ENCODE measurements around the gene C4orf50. TPM values are rescaled to one million over a fixed set of nuclear protein-coding genes. Genes with fewer than 3 reads are reported as not detected.

Gene C4orf50
- total and polyA plus RNA-seq, 4 donors: under 0.01 to 0.17 TPM; not detected in 2

DNA sequence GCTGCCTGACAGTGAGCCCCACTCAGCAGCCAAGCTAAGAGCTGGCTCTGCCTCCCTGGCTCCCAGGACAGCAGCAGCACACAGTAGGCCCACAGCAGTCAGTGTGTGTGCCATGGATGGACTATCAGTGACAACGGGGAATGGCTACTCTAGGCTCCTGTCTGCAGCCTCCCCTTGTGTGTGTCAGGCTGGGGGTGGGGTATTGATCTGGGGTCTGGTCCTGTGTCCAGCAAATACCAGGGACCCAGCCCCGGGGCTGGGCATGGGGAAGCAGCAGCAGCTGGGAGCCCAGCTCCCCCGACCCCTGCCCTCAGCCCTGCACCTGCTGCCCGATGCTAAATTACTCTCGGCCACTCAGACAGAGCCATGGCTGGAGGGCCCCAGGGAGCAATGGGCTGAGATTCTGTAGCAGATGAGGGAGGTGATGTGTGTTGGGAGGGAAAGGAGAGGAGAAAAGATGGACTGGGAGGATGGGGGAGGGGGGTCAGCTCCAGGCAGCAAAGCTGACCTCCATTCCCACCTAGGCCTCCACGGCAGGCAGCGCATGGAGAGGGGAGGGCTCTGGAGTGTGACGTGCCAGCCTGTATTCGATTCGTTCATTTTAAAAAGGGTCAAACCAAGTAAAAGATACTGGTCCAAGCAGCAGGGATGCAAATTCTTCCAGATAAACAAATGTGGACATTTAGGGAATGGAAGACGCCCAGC is 64.0 kb downstream of the C4orf50 start:
- H3K27ac ChIP-seq (ENCODE audit: low read depth in 1 of 2, low read length in 2 of 2): no peak overlapping the region
- 76% methylated on average over 11 of the region's 11 CpGs for WGBS
- no peaks in the 10 kb centered on the region for H3K9me3 ChIP-seq (ENCODE audit: control insufficient read depth in 4 of 4, low read length in 3 of 4)
- H3K4me3 ChIP-seq (ENCODE audit: low read depth in 1 of 3, low read length in 3 of 3): no peak overlapping the region
- no peak overlapping the region for H3K9ac ChIP-seq (ENCODE audit: low read depth in 1 of 2, low read length in 2 of 2)
- H3K36me3 ChIP-seq (ENCODE audit: control insufficient read depth in 4 of 4, insufficient read depth in 3 of 4, low read depth in 1 of 4, low read length in 3 of 4): no peaks in the 10 kb centered on the region
- peaks cover 0 to 3% (median 0%) of the 10 kb centered on the region in 4 donors for H3K27me3 ChIP-seq (ENCODE audit: control insufficient read depth in 4 of 4, insufficient read depth in 4 of 4, low read length in 3 of 4)
- no peak for DNase-seq (ENCODE audit: low spot score)
- H3K4me1 ChIP-seq (ENCODE audit: control insufficient read depth in 4 of 4, insufficient read depth in 4 of 4, low read length in 3 of 4): peaks cover 0 to 3% (median 0%) of the 10 kb centered on the region in 4 donors
- no peak for TF ChIP-seq YY1 (IDR thresholded peaks at IDR 0.05)
- no peak for TF ChIP-seq JUND (IDR thresholded peaks at IDR 0.05)
- TF ChIP-seq, protein P1, sequence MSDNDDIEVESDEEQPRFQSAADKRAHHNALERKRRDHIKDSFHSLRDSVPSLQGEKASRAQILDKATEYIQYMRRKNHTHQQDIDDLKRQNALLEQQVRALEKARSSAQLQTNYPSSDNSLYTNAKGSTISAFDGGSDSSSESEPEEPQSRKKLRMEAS (IDR thresholded peaks at IDR 0.05): no peak
- no peak for TF ChIP-seq EGR1 (IDR thresholded peaks at IDR 0.05; ENCODE audit: low read depth in 2 of 2)

DNA sequence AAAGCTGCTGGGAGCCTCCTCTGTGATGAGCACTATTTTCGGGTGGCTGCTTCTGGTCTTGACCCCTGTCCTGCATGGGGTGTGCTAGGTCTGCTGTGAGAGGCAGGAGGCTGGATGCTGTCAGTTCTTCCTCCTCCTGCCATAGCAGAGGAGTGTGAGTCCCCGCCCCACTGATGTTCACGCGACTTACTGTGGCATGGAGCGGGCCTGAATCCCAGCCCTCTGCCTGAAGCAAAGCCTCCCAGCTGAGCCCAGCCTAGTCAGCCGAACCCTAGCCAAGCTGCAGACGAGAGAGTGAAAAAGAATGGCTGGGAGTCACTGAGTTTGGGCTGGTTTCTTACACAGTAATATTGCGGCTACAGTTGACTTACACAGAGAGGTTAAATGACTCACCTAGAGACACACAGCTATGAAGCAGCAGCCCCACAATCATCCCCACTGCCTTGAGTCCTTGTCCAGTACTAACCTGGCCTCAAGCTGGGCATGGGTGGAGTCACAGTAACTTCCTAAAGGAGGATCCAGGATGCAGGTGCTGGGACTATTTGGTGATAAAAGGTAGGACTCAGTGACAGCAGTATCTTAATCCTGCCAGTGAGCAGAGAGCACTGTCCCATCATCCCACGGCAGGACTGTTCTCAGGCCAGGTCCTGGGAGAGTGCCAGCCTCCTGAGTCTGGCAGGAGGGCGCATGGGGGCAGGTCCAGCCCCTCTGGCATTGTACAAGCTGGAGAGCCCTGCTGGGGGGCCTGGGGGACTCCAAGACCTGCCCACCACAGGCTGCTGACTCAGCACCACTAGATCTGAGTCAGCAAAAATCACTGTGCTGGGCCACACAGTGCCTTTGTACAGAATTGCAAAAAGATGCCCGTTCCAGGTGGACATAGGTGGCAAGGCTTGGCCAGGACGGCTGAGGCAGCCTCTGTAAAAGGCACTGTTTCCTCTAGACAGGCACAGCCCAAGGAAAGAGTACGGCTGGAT is 65.0 kb downstream of the C4orf50 start:
- 77% methylated on average over 13 of the region's 13 CpGs for WGBS
- no peak overlapping the region for H3K27ac ChIP-seq (ENCODE audit: low read depth in 1 of 2, low read length in 2 of 2)
- H3K9ac ChIP-seq (ENCODE audit: low read depth in 1 of 2, low read length in 2 of 2): no peak overlapping the region
- DNase-seq (ENCODE audit: low spot score): no peak
- TF ChIP-seq EGR1 (IDR thresholded peaks at IDR 0.05; ENCODE audit: low read depth in 2 of 2) (no peak), TAF1 (conservative IDR thresholded peaks at IDR 0.05) (no peak), FOXA1 (IDR thresholded peaks at IDR 0.05) (no peak), NR2F2 (IDR thresholded peaks at IDR 0.05) (no peak), SP1 (IDR thresholded peaks at IDR 0.05) (no peak), YY1 (IDR thresholded peaks at IDR 0.05) (no peak), GABPA (IDR thresholded peaks at IDR 0.05 in 1 of 2, conservative IDR thresholded peaks at IDR 0.05 in 1 of 2) (no peak)
- TF ChIP-seq, protein P2, sequence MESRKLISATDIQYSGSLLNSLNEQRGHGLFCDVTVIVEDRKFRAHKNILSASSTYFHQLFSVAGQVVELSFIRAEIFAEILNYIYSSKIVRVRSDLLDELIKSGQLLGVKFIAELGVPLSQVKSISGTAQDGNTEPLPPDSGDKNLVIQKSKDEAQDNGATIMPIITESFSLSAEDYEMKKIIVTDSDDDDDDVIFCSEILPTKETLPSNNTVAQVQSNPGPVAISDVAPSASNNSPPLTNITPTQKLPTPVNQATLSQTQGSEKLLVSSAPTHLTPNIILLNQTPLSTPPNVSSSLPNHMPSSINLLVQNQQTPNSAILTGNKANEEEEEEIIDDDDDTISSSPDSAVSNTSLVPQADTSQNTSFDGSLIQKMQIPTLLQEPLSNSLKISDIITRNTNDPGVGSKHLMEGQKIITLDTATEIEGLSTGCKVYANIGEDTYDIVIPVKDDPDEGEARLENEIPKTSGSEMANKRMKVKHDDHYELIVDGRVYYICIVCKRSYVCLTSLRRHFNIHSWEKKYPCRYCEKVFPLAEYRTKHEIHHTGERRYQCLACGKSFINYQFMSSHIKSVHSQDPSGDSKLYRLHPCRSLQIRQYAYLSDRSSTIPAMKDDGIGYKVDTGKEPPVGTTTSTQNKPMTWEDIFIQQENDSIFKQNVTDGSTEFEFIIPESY (IDR thresholded peaks at IDR 0.05): no peak
- TF ChIP-seq, protein P3, sequence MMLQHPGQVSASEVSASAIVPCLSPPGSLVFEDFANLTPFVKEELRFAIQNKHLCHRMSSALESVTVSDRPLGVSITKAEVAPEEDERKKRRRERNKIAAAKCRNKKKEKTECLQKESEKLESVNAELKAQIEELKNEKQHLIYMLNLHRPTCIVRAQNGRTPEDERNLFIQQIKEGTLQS (IDR thresholded peaks at IDR 0.05): no peak
- H3K4me3 ChIP-seq (ENCODE audit: low read depth in 1 of 3, low read length in 3 of 3): no peak overlapping the region
- H3K4me1 ChIP-seq (ENCODE audit: control insufficient read depth in 4 of 4, insufficient read depth in 4 of 4, low read length in 3 of 4): peaks cover 0 to 3% (median 0%) of the 10 kb centered on the region in 4 donors
- peaks cover 0 to 2% (median 0%) of the 10 kb centered on the region in 4 donors for H3K27me3 ChIP-seq (ENCODE audit: control insufficient read depth in 4 of 4, insufficient read depth in 4 of 4, low read length in 3 of 4)
- no peaks in the 10 kb centered on the region for H3K9me3 ChIP-seq (ENCODE audit: control insufficient read depth in 4 of 4, low read length in 3 of 4)
- no peaks in the 10 kb centered on the region for H3K36me3 ChIP-seq (ENCODE audit: control insufficient read depth in 4 of 4, insufficient read depth in 3 of 4, low read depth in 1 of 4, low read length in 3 of 4)

- H3K36me3 ChIP-seq (ENCODE audit: control insufficient read depth in 4 of 4, insufficient read depth in 3 of 4, low read depth in 1 of 4, low read length in 3 of 4): no peaks in the 10 kb centered on the region
- no peak for DNase-seq (ENCODE audit: low spot score)
- H3K9ac ChIP-seq (ENCODE audit: low read depth in 1 of 2, low read length in 2 of 2): no peak overlapping the region
- H3K4me3 ChIP-seq (ENCODE audit: low read depth in 1 of 3, low read length in 3 of 3): no peak overlapping the region
- no peak overlapping the region for H3K27ac ChIP-seq (ENCODE audit: low read depth in 1 of 2, low read length in 2 of 2)
- peaks cover 0 to 1% (median 0%) of the 10 kb centered on the region in 4 donors for H3K9me3 ChIP-seq (ENCODE audit: control insufficient read depth in 4 of 4, low read length in 3 of 4)
- H3K4me1 ChIP-seq (ENCODE audit: control insufficient read depth in 4 of 4, insufficient read depth in 4 of 4, low read length in 3 of 4): peaks cover 0 to 3% (median 0%) of the 10 kb centered on the region in 4 donors
- peaks cover 0 to 3% (median 0%) of the 10 kb centered on the region in 4 donors for H3K27me3 ChIP-seq (ENCODE audit: control insufficient read depth in 4 of 4, insufficient read depth in 4 of 4, low read length in 3 of 4)
- 78% methylated on average over 22 of the region's 22 CpGs for WGBS
- TF ChIP-seq FOXA1 (IDR thresholded peaks at IDR 0.05): no peak
- no peak for TF ChIP-seq RAD21 (IDR thresholded peaks at IDR 0.05)
- no peak for TF ChIP-seq CTCF (IDR thresholded peaks at IDR 0.05; ENCODE audit: low read depth, low read length, missing input control)
- TF ChIP-seq FOXA2 (IDR thresholded peaks at IDR 0.05): no peak
- TF ChIP-seq HNF4G (IDR thresholded peaks at IDR 0.05): no peak
- TF ChIP-seq, protein P1 (IDR thresholded peaks at IDR 0.05): no peak
- no peak for TF ChIP-seq RXRA (IDR thresholded peaks at IDR 0.05)
- TF ChIP-seq HNF4A (conservative IDR thresholded peaks at IDR 0.05): no peak
- no peak for TF ChIP-seq TAF1 (conservative IDR thresholded peaks at IDR 0.05)
- TF ChIP-seq EGR1 (IDR thresholded peaks at IDR 0.05; ENCODE audit: low read depth in 2 of 2): no peak
- no peak for TF ChIP-seq JUND (IDR thresholded peaks at IDR 0.05)
- TF ChIP-seq, protein P3 (IDR thresholded peaks at IDR 0.05): no peak
Observed at GRCh38 chr4:5952286-5952974, 65.8 kb downstream of the C4orf50 start.
